Mesenchymal stem cell (in vitro differentiated cells and primary cell): ENCODE results near the gene UPF1.

Source experiments
- DNase-seq: peaks from one replicate; pipeline ENCODE4 v3.0.0-alpha.2; 2013
- H2AFZ ChIP-seq: one replicate; pipeline ENCODE4 v1.6.1; 2013; ENCODE audit warnings: low read depth, mild to moderate bottlenecking, control low read depth, inconsistent platforms, low read length, moderate library complexity
- H2AK5ac ChIP-seq: 2 replicates; pipeline ENCODE4 v1.6.1; 2013; ENCODE audit warnings: low read length, moderate library complexity, mild to moderate bottlenecking, inconsistent platforms; ENCODE audit not compliant: severe bottlenecking
- H2BK120ac ChIP-seq: one replicate; pipeline ENCODE4 v1.6.1; 2013; ENCODE audit warnings: low read depth, mild to moderate bottlenecking, inconsistent platforms, low read length, moderate library complexity
- H2BK12ac ChIP-seq, 2 experiments: one replicate each; pipeline ENCODE4 v1.6.1; 2013; ENCODE audit warnings: inconsistent platforms in 2 of 2, low read length in 2 of 2, mild to moderate bottlenecking in 2 of 2, moderate library complexity in 2 of 2, control low read depth in 1 of 2
- H2BK15ac ChIP-seq: one replicate; pipeline ENCODE4 v1.6.1; 2013; ENCODE audit warnings: mild to moderate bottlenecking, low read depth, inconsistent platforms; ENCODE audit not compliant: poor library complexity, severe bottlenecking
- H2BK5ac ChIP-seq: 2 replicates; pipeline ENCODE4 v1.6.1; 2013; ENCODE audit warnings: low read depth, mild to moderate bottlenecking, low read length, control low read depth, inconsistent platforms; ENCODE audit not compliant: poor library complexity, severe bottlenecking
- H3K14ac ChIP-seq, 2 experiments: one replicate each; pipeline ENCODE4 v1.6.1; 2013; ENCODE audit warnings: inconsistent platforms in 2 of 2, low read length in 2 of 2, control low read depth in 1 of 2, mild to moderate bottlenecking in 1 of 2, moderate library complexity in 1 of 2
- H3K18ac ChIP-seq, 2 experiments: one replicate each; pipeline ENCODE4 v1.6.1; 2013; ENCODE audit warnings: inconsistent platforms in 2 of 2, low read length in 2 of 2, control low read depth in 1 of 2, low read depth in 1 of 2, mild to moderate bottlenecking in 1 of 2
- H3K23ac ChIP-seq, 2 experiments: one replicate each; pipeline ENCODE4 v1.6.1; 2013; ENCODE audit warnings: inconsistent platforms in 2 of 2, low read length in 2 of 2, mild to moderate bottlenecking in 2 of 2, moderate library complexity in 2 of 2, control low read depth in 1 of 2
- H3K27ac ChIP-seq: 2 replicates; pipeline ENCODE4 v1.5.1; 2013; ENCODE audit warnings: mild to moderate bottlenecking, moderate library complexity, low read length, control low read depth, inconsistent platforms; ENCODE audit not compliant: poor library complexity, severe bottlenecking
- H3K27me3 ChIP-seq, 2 experiments: 2 replicates each; pipeline versions ENCODE4 v1.6.1 to v1.7.0; 2013; ENCODE audit warnings: low read length in 2 of 2, mild to moderate bottlenecking in 2 of 2, moderate library complexity in 2 of 2, control low read depth in 1 of 2, inconsistent platforms in 1 of 2; ENCODE audit not compliant: control insufficient read depth in 1 of 2, insufficient read depth in 1 of 2
- H3K36me3 ChIP-seq, 2 experiments: 2 replicates each; pipeline versions ENCODE4 v1.6.1 to v1.7.0; 2013; ENCODE audit warnings: low read length in 2 of 2, control low read depth in 1 of 2, inconsistent platforms in 1 of 2, low read depth in 1 of 2, mild to moderate bottlenecking in 1 of 2; ENCODE audit not compliant: insufficient read depth in 2 of 2, control insufficient read depth in 1 of 2
- H3K4ac ChIP-seq, 2 experiments: one replicate each; pipeline ENCODE4 v1.6.1; 2013; ENCODE audit warnings: inconsistent platforms in 2 of 2, low read length in 2 of 2, mild to moderate bottlenecking in 2 of 2, moderate library complexity in 2 of 2, control low read depth in 1 of 2, low read depth in 1 of 2
- H3K4me1 ChIP-seq: 2 replicates; pipeline ENCODE4 v1.6.1; 2013; ENCODE audit warnings: low read depth, low read length, control low read depth; ENCODE audit not compliant: control insufficient read depth, insufficient read depth
- H3K4me2 ChIP-seq: 2 replicates; pipeline ENCODE4 v1.6.1; 2013; ENCODE audit warnings: low read length, mild to moderate bottlenecking, inconsistent platforms; ENCODE audit not compliant: poor library complexity, severe bottlenecking
- H3K4me3 ChIP-seq, 2 experiments: 2 replicates each; pipeline versions ENCODE4 v1.5.1 to v1.7.0; 2013; ENCODE audit warnings: low read length in 2 of 2, mild to moderate bottlenecking in 2 of 2, control low read depth in 1 of 2, low read depth in 1 of 2; ENCODE audit not compliant: insufficient read depth in 1 of 2
- H3K79me1 ChIP-seq: replicated peaks from 2 replicates; pipeline ENCODE4 v1.6.1; 2013; ENCODE audit warnings: mild to moderate bottlenecking, control low read depth, low read length, inconsistent platforms; ENCODE audit not compliant: poor library complexity, severe bottlenecking
- H3K9ac ChIP-seq: 2 replicates; pipeline ENCODE4 v1.7.0; 2013; ENCODE audit warnings: mild to moderate bottlenecking, low read length, moderate library complexity
- H3K9me3 ChIP-seq: 2 replicates; pipeline ENCODE4 v1.7.0; 2013; ENCODE audit warnings: mild to moderate bottlenecking, low read length; ENCODE audit not compliant: control insufficient read depth
- H4K8ac ChIP-seq: one replicate; pipeline ENCODE4 v1.6.1; 2013; ENCODE audit warnings: inconsistent platforms, mild to moderate bottlenecking, low read length, moderate library complexity
- H4K91ac ChIP-seq: one replicate; pipeline ENCODE4 v1.6.1; 2013; ENCODE audit warnings: mild to moderate bottlenecking, low read length, inconsistent platforms
- WGBS: methylation state at CpG from one replicate; pipeline ENCODE4 v1.1.7; 2013; ENCODE audit warnings: mixed read lengths; 5-methylcytosine and 5-hydroxymethylcytosine counted together

The UPF1 gene

DNA sequence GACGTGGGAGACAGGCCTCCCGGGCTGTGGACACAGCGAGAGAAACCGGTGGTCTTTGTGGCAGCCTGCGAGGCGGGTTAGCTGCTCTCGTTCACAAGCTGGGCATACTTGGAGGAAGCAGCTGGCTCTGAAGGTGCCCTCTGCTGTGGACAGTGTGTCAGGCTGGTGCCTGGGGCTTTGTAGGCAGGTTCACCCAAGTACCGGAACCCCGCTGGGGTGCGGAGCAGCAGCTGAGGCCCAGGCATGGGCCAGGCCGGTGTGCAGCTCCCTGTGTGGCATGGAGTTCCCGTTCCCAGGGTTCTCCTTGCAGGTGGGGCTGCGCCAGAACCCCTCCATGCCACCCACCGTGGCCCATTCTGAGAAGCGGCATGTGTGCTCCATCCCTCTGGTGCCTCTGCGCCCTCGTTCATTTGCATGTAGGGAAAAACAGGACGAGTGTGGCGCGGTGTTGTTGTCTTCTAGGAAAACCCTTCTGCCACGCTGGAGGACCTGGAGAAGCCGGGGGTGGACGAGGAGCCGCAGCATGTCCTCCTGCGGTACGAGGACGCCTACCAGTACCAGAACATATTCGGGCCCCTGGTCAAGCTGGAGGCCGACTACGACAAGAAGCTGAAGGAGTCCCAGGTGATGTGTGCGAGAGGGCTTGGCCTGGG, 20.0 kb downstream of the UPF1 start:
- no peak overlapping the region for H2BK15ac ChIP-seq
- no peak overlapping the region for H2AFZ ChIP-seq
- H3K9me3 ChIP-seq, result no peaks in the 10 kb centered on the region
- H3K4ac ChIP-seq, result no peak overlapping the region
- H4K8ac ChIP-seq, result no peak overlapping the region
- H3K14ac ChIP-seq, result no peak overlapping the region
- no peak overlapping the region for H3K18ac ChIP-seq
- peaks cover 63 to 83% of the 10 kb centered on the region in 2 experiments for H3K36me3 ChIP-seq
- no peak overlapping the region for H2BK12ac ChIP-seq
- H3K79me1 ChIP-seq, result peaks cover 64% of the 10 kb centered on the region
- no peak overlapping the region for H4K91ac ChIP-seq
- no peak overlapping the region for H3K4me2 ChIP-seq
- no peak overlapping the region for H2BK5ac ChIP-seq
- H3K9ac ChIP-seq, result peak overlapping the region; percentile 87
- H3K23ac ChIP-seq, result no peak overlapping the region
- H3K27me3 ChIP-seq, result no peaks in the 10 kb centered on the region
- DNase-seq, result no peak
- H3K27ac ChIP-seq, result no peak overlapping the region
- no peak overlapping the region for H2AK5ac ChIP-seq
- no peak overlapping the region for H2BK120ac ChIP-seq
- peaks cover 18% of the 10 kb centered on the region for H3K4me1 ChIP-seq
- 97% methylated on average over 31 of the region's 31 CpGs for WGBS
- no peak overlapping the region for H3K4me3 ChIP-seq

DNA sequence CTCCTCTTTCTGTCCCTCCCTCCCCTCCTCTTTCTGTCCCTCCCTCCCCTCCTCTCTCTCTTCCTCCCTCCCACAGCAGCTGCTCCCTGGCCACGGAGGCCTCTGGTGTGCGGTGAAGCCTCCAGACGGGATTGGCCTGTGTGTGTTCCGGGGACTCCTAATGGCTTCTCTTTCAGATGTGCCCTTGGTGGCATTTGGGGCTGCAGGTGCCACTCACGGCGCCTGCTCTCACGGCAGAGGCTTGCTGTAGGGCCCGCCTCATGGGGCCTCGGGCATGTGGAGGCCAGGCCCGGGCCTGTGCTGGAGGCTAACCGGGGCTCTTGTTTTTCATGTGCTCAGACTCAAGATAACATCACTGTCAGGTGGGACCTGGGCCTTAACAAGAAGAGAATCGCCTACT, 20.9 kb downstream of the UPF1 start:
- H2AK5ac ChIP-seq, result no peak overlapping the region
- H4K91ac ChIP-seq, result no peak overlapping the region
- H2BK12ac ChIP-seq, result no peak overlapping the region
- H3K27me3 ChIP-seq, result no peaks in the 10 kb centered on the region
- no peak overlapping the region for H2AFZ ChIP-seq
- H3K4me3 ChIP-seq, result no peak overlapping the region
- H3K18ac ChIP-seq, result no peak overlapping the region
- peaks cover 17% of the 10 kb centered on the region for H3K4me1 ChIP-seq
- no peak overlapping the region for H2BK120ac ChIP-seq
- 92% methylated on average over 12 of the region's 12 CpGs for WGBS
- H3K79me1 ChIP-seq, result peaks cover 71% of the 10 kb centered on the region
- H2BK5ac ChIP-seq, result no peak overlapping the region
- H3K9ac ChIP-seq, result no peak overlapping the region
- DNase-seq, result no peak
- peaks cover 72 to 90% of the 10 kb centered on the region in 2 experiments for H3K36me3 ChIP-seq
- H3K9me3 ChIP-seq, result no peaks in the 10 kb centered on the region
- H3K4me2 ChIP-seq, result no peak overlapping the region
- H4K8ac ChIP-seq, result no peak overlapping the region
- H3K27ac ChIP-seq, result no peak overlapping the region
- no peak overlapping the region for H3K14ac ChIP-seq
- no peak overlapping the region for H2BK15ac ChIP-seq
- H3K23ac ChIP-seq, result no peak overlapping the region
- H3K4ac ChIP-seq, result no peak overlapping the region

DNA sequence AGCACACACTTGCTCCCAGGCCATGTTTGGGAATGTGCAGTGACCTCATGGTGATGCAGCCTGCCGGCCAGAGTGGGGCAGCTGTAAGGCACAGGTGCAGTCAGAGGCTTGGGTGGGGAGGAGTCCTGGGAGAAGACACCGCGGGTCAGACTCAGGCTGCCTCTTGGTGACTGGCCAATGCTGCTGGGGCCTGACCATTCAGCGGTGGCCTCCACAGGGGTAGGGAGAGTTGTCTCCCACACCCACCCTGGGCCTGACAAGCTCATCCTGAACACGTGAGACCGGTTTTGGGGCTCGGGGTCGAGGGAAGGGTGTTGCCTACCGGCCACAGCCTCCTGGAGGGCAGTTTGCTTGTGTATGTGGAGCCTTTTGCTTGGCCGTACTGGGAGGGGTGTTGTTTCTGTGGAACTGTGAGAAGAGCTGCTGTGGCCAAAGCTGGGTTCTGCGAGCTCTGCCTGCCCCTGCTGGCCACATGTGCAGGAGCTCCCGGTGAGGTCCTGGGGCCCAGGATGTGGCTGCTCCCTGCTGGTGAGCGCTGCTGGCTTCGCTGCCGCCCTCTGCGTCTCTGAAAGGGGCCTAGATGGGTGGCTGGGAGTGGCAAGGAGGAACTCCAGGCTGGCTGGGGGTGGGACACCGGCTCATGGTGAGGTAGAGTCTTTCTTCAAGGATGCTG, 22.1 kb downstream of the UPF1 start:
- Histone ChIP-seq H2AFZ (no peak overlapping the region), H3K4me3 (no peak overlapping the region), H3K27me3 (no peaks in the 10 kb centered on the region), H3K4me2 (no peak overlapping the region), H4K8ac (no peak overlapping the region), H3K14ac (no peak overlapping the region), H2AK5ac (no peak overlapping the region), H3K36me3 (peaks cover 84 to 94% of the 10 kb centered on the region in 2 experiments), H2BK15ac (no peak overlapping the region), H3K9me3 (no peaks in the 10 kb centered on the region), H4K91ac (no peak overlapping the region), H3K9ac (no peak overlapping the region), H3K27ac (no peak overlapping the region), H3K79me1 (peaks cover 71% of the 10 kb centered on the region), H2BK5ac (no peak overlapping the region), H2BK12ac (no peak overlapping the region), H3K4me1 (peaks cover 16% of the 10 kb centered on the region), H3K18ac (no peak overlapping the region), H2BK120ac (no peak overlapping the region), H3K4ac (no peak overlapping the region), H3K23ac (no peak overlapping the region)
- DNase-seq, result no peak
- WGBS, result 88% methylated on average over 17 of the region's 17 CpGs

GRCh38 chr19:18854982-18855381, 23.2 kb downstream of the UPF1 start:
- Histone ChIP-seq H3K9me3 (no peaks in the 10 kb centered on the region), H3K9ac (no peak overlapping the region), H2BK15ac (no peak overlapping the region), H2BK12ac (no peak overlapping the region), H3K23ac (no peak overlapping the region), H3K4me3 (no peak overlapping the region), H3K18ac (no peak overlapping the region), H3K27ac (no peak overlapping the region), H2BK5ac (no peak overlapping the region), H3K27me3 (no peaks in the 10 kb centered on the region), H4K91ac (no peak overlapping the region), H2AK5ac (no peak overlapping the region), H3K79me1 (peaks cover 72% of the 10 kb centered on the region), H3K14ac (no peak overlapping the region), H2AFZ (no peak overlapping the region), H3K4me1 (peaks cover 6% of the 10 kb centered on the region), H2BK120ac (no peak overlapping the region), H3K36me3 (peaks cover 95 to 99% of the 10 kb centered on the region in 2 experiments), H4K8ac (no peak overlapping the region), H3K4me2 (no peak overlapping the region), H3K4ac (no peak overlapping the region)
- DNase-seq, result no peak
- 96% methylated on average over 33 of the region's 33 CpGs for WGBS
